OCI-M2 (cell line): ENCODE results near the gene SLC46A2.
A peak's percentile ranks its signal among the peaks of the same experiment; 100 is the strongest.

Source experiments
- DNase-seq: peaks from one replicate; lab custom pipeline; 2025; ENCODE audit not compliant: unreplicated experiment; lab: John Stamatoyannopoulos, UW

Gene SLC46A2

GRCh38 chr9:112861155-112861554 is 29.5 kb downstream of the SLC46A2 start:
- DNase-seq, result no peak

- no peak for DNase-seq
Measured at GRCh38 chr9:112860451-112860850, 30.2 kb downstream of the SLC46A2 start.

GRCh38 chr9:112858625-112859147 is 32.0 kb downstream of the SLC46A2 start:
- no peak for DNase-seq

GRCh38 chr9:112858005-112858404 is 32.7 kb downstream of the SLC46A2 start:
- no peak for DNase-seq

DNA sequence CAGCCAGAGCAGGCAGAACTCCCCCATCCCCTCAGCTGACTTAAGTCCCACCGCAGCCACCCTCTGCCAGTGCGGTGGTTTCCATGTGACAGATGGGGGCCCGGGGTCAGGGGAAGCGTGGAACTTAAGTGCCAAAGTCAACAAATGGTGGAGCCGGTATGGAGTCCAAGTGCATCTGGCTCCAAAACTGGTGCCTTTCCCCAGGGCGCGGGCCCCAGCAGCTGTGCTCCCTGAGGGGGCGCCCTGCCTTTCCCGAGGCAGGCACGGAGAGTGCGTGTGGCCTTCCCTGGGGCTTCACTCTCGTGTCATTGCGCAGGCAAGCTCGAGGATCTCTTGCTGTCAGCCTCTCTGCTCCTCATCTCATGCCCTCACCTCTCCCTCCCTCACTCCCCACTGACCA is 33.8 kb downstream of the SLC46A2 start:
- no peak for DNase-seq

DNA sequence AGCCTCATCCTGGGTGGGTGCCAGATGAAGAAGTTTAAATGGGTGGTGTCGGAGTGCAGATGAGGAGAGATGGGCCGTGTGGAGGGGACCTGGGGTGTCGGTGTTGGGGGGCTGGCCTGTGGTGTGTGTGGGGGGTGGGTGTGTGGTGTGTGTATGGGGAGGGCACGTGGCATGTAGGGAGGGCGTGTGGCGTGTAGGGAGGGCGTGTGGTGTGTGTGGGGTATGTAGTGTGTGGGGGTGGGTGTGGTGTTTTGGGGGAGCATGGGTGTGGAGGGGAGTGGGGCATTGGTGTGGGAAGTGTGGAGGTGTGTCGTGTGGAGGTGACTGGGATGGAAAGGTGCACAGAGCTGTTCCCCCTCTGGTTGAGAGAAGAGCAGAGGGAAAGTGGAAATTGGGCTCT is 34.5 kb downstream of the SLC46A2 start:
- DNase-seq, result no peak

DNA sequence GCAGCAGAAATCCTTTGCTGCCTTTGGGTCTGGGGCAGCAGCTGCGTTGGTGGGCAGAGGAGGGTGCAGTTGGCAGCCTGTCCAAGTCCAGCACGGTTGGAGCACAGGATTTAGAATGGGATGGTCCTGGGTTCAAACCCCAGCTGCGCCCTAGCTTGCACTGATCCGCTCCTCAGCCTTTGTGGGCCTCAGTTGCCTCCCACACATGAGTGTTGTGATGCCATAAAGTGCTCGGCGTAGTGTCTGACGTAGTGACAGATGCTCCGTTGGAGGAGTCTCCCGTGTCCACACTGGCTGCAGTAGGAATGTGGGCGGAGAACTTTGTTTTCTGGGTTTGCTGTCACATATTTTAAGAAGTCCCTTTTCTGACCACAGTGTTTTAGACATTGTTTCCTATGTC is 36.0 kb downstream of the SLC46A2 start:
- no peak for DNase-seq

DNA sequence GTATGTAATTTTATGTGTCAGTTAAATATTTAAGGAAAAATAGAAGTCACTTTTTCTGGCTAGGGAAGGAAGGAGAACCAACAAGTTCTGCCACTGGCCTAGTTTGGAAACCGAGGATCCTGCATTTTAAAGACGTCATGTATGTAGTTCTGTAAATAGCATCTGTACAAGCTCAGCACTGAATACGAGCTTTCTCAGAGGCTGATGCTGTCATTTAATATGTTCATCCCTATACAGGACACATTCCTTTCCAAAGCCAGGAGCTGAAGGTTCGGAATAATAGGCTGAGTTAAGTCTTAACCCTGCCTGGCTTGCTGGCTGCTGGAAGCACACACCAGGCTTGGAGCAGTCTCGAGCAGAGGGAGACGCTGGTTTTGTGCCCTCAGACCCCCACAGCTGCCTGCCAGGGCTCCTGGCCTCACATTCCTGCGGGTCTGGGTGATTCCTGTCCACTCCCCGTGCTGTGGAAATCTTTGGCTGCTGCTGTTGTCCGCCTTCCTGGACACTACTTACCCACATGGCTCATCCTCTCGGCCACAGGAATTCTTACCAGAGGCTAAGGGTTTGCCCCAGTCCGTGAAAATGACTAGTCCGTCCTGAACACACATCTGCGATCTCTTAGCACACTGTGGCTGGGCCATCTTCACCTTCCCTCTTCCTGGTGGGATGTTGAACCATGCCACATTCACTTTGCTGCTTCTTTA is 36.6 kb downstream of the SLC46A2 start:
- DNase-seq, result no peak

DNA sequence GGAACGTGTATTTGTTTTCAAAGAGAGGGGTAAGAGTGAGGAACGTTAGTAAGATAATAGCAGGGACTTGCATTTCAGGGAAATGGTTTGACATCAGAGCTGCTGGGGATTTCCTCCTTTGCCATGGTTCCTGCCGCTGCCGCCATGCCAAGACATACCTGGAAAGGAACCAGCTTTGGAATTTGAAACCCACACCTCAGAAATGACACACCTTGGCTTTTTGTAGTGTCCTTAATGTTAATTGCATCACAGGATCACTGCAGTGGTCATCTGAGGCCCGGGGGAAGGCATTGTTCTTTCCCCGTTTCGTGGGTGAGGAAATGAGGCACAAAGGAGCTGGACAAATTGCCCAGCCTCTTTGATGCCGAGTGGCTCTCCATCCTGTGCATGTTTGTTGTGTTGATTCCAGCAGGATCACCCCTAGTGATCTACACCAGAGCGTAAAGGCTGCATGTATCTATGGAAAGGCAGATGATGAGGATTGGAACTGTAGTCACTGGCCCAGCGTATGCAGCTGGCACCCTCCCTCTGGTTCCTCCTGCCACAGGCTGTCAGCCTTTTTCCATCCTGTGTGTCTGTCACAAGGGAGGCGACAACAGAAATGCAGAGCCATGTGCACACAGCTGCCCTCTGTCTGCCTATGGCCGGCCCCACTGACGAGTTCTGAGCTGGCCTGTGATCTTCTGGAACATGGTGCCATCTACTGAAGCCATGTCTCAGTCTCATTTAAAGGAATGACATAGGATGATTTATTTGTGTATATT is 37.8 kb downstream of the SLC46A2 start:
- DNase-seq, result no peak

DNA sequence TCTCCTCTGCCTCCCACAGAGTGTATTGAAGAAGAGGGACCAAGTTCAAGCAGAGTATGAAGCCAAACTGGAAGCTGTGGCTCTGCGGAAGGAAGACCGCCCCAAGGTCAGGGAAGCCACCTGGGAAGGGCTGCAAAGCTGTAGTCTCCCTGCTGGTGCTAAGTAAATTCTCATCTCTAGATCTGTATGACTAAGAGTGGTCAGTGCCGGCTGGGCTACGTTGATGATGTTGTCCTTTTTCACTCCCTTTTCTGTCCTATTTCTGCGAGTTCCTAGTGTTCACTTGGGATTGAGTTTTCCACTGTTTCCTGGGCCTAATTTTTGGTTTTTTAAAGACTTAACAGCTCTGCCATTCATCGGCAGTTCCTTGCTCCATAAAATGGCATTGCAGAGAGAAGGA is 39.8 kb downstream of the SLC46A2 start:
- DNase-seq, result no peak

GRCh38 chr9:112849363-112849922 is 41.2 kb downstream of the SLC46A2 start:
- DNase-seq, result no peak

GRCh38 chr9:112848316-112849151 is 42.1 kb downstream of the SLC46A2 start:
- no peak for DNase-seq

GRCh38 chr9:112846528-112847488 is 43.9 kb downstream of the SLC46A2 start:
- DNase-seq, result no peak

- DNase-seq, result peak; percentile 41
Measured at GRCh38 chr9:112844771-112845542, 45.7 kb downstream of the SLC46A2 start.

- DNase-seq, result no peak
Measured at GRCh38 chr9:112842555-112842954, 48.1 kb downstream of the SLC46A2 start.

- no peak for DNase-seq
Measured at GRCh38 chr9:112841261-112841660, 49.4 kb downstream of the SLC46A2 start.

GRCh38 chr9:112839331-112839730 is 51.3 kb downstream of the SLC46A2 start:
- DNase-seq, result no peak

- no peak for DNase-seq
Measured at GRCh38 chr9:112838342-112838741, 52.3 kb downstream of the SLC46A2 start.

GRCh38 chr9:112836394-112836793 is 54.3 kb downstream of the SLC46A2 start:
- DNase-seq, result no peak
